Fibroblast of pulmonary artery (primary cell): ENCODE measurements around the gene BLCAP.
"Not testable (repeated sequence)": the region's sequence is repeated elsewhere in the genome, so short reads cannot be mapped to it uniquely, and the experiment has no call there.

Source experiments
- DNase-seq: peaks from one replicate; pipeline ENCODE4 v3.0.0-alpha.2; 2010; ENCODE audit warnings: low read depth
- H3K4me3 ChIP-seq: replicated peaks from 2 replicates; pipeline ENCODE4 v1.5.1; 2011; ENCODE audit warnings: low read depth, mild to moderate bottlenecking, control low read depth, low read length, moderate library complexity
- TF ChIP-seq, protein P1 (sequence below): IDR thresholded peaks from 2 replicates; pipeline ENCODE4 v1.5.1; 2011; ENCODE audit warnings: mild to moderate bottlenecking, control low read depth, low read length, inconsistent platforms; ENCODE audit errors: missing control alignments

BLCAP gene

DNA sequence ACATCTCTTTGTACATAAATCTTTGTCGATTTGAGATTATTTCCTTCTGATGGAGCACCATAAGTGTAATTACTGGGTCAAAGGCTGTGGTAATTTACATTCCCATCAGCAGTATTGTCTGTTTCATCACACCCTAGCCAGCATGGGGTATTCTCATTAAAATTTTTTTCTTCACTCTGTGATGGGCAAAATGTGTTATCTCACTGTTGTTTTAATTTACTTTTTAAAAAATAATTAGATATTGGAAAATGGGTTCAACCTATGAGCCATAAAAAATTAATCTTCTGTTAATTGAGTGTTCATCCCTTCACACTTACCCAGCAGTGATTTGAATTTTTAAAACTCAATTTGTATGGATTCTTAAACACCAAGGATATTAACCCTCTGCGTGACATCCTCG is 50.6 kb downstream of the BLCAP start:
- TF ChIP-seq, protein P1, sequence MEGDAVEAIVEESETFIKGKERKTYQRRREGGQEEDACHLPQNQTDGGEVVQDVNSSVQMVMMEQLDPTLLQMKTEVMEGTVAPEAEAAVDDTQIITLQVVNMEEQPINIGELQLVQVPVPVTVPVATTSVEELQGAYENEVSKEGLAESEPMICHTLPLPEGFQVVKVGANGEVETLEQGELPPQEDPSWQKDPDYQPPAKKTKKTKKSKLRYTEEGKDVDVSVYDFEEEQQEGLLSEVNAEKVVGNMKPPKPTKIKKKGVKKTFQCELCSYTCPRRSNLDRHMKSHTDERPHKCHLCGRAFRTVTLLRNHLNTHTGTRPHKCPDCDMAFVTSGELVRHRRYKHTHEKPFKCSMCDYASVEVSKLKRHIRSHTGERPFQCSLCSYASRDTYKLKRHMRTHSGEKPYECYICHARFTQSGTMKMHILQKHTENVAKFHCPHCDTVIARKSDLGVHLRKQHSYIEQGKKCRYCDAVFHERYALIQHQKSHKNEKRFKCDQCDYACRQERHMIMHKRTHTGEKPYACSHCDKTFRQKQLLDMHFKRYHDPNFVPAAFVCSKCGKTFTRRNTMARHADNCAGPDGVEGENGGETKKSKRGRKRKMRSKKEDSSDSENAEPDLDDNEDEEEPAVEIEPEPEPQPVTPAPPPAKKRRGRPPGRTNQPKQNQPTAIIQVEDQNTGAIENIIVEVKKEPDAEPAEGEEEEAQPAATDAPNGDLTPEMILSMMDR: no peak
- no peak for DNase-seq
- no peak overlapping the region for H3K4me3 ChIP-seq

DNA sequence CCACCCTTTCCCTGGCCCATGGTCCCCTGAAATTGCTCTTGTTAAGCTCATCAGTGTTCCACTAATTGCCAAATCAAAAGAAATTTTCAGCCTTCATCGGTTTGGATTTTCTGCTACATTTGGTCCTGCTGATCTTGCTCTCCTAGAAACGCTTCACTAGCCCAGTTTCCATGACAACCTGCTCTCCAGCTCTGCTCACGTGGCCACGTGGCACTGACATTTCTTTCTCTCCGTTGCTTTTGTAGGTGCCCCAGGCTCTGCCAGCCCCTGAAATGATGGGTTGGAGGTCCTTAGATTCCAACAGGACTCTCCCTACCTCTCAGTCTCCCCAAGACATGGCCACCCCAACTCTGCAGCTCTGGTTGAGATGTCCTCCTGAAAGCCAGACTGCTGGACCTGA is 52.4 kb downstream of the BLCAP start:
- no peak overlapping the region for H3K4me3 ChIP-seq
- TF ChIP-seq, protein P1: no peak
- DNase-seq: no peak

DNA sequence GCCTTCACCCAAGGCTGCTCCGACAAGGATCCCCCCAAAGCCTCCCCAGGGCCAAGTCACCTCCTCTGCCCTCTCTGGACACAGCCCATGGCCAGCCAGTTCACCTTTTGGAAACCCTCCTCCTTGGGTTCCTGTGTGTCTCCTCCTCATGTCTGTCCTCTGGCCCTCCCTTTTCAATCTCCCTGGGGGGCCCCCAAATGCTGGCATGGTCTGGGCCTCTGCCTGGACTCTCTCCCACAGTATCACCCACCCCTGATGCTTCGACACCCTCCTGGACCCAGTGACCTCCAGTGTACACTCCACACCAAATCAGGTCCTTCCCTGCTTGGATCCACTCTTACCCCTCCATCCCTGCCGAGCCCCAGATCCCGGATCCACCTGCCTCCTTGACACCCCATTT is 53.3 kb downstream of the BLCAP start:
- H3K4me3 ChIP-seq: no peak overlapping the region
- TF ChIP-seq, protein P1: no peak
- DNase-seq: no peak

DNA sequence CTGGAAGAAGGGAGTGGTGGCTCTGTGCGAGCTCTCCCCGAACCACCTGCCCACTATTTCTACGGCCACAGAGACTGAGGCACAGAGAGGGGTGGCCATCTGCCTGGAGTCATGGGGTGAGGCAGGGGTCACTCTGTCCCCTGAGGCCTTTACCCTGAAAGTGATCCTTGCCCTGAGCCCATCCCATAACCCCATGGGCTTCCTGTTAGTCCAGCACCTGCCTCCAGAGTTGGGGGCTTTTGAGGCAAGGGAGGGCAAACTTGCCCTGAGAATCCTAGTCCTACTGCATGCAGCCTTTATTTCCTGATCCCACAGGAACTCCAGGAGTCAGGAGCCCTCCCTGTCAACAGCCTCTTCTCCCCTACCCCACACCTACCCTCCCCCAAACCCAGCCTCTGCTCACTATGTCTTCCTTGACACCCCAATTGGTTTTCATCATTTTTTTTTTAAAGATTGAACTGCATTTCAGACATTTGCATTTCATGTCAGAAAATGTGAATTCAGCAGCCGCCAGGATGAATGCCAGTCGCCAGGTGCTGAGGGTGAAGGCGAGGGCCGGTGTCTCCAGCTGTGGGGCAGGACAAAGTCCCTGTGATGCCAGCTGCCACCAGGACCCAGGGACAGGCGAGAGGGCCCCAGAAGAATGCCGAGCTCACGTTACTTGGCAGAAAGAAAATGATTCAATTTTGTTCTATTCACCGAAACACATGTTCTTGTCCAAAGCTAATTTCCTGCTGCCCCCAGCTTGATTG is 54.3 kb downstream of the BLCAP start:
- TF ChIP-seq, protein P1: no peak
- no peak for DNase-seq
- H3K4me3 ChIP-seq: no peak overlapping the region

DNA sequence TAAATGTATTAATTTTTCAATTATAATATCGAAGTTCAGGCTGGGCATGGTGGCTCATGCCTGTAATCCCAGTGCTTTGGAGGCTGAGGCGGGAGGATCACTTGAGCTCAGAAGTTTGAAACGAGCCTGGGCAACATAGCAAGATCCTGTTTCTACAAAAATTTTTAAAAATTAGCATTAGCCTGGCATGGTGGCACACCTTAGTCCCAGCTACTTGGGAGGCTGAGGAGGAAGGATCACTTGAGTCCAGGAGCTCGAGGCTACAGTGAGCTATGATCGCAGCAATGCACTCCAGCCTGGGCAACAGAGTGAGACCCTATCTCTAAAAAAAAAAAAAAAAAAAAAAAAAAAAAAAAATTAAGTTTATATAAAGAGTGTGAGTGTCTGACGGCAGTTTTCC is 55.2 kb downstream of the BLCAP start:
- H3K4me3 ChIP-seq: not testable (repeated sequence)

DNA sequence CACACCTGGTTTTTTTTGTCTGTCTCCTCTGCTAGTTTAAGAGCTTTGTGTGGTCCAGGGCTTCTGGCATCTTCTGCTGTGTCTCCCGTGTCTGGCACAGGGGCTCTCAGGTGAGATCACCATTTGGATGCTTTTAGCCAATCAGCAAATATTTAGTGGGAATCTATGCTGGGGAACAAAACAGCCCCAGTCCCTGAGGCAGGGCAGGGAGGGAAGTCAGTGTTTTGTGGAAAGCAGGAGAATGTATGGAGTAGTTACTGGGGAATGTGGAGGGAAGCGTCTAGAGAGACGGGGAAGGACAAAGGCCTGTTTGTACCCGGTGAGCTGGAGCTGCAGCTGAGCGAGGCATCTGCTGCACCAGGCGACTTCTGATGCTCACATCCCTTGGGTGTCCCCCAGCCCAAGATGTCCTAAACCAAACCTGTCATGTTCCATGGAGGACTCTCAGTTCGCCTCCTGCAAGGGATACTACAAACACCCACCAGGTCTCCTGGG is 55.9 kb downstream of the BLCAP start:
- TF ChIP-seq, protein P1: no peak
- no peak overlapping the region for H3K4me3 ChIP-seq
- no peak for DNase-seq

More for the DNA sequence above, 55.2 kb downstream of the BLCAP start:
- not testable (repeated sequence) for DNase-seq

DNA sequence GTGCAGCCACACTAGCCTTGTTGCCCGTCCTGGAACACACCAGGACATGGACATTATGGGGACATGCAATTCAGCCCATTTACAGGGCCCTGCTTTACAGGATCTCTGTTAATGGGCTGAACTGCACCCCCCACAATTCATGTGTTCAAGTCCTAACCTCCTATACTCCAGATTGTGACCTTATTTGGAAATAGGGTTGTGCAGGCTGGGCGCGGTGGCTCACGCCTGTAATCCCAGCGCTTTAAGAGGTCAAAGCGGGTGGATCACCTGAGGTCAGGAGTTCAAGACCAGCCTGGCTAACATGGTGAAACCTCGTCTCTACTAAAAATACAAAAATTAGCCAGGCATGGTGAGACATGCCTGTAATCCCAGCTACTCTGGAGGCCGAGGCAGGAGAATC is 57.5 kb downstream of the BLCAP start:
- not testable (repeated sequence) for DNase-seq, H3K4me3 ChIP-seq

DNA sequence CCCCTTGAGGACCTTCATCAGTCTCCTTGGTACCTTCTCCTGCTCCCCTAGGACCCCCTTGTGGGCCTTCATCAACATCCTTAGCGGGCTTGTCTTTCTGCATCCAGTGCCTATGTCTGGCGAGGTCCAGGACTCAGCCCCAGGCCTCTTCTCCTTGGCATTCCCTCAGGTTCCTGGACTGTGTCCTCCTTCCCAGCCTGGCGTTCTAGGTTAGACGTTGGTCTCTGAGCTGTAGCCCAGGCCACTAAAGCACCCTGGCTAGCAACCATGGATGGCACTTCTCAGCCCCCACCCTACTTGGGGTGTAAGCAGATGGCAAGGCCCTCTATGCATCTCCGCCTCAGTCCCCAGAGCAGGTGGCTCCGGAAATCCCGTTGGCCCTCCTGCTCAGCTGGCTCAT is 58.1 kb downstream of the BLCAP start:
- no peak for DNase-seq

More for the DNA sequence above, 58.1 kb downstream of the BLCAP start:
- no peak overlapping the region for H3K4me3 ChIP-seq
- TF ChIP-seq, protein P1: no peak
